NOMO-1 treated with dmso at 0.1 percent for 144 hours (cell line): Measurements from ENCODE around the gene ANXA7.
"Not testable (repeated sequence)": the region's sequence is repeated elsewhere in the genome, so short reads cannot be mapped to it uniquely, and the experiment has no call there.

Experiments used
- DNase-seq: peaks from one replicate; lab custom pipeline; 2025; ENCODE audit not compliant: unreplicated experiment; lab: John Stamatoyannopoulos, UW

Gene ANXA7

GRCh38 chr10:73340121-73340520 lies 73.7 kb downstream of the ANXA7 start:
- DNase-seq = no peak

GRCh38 chr10:73339436-73339835 lies 74.4 kb downstream of the ANXA7 start:
- no peak for DNase-seq

- no peak for DNase-seq
Measured at GRCh38 chr10:73338801-73339368, 75.0 kb downstream of the ANXA7 start.

- no peak for DNase-seq
Measured at GRCh38 chr10:73333202-73333601, 80.7 kb downstream of the ANXA7 start.

- no peak for DNase-seq
Measured at GRCh38 chr10:73332379-73332778, 81.5 kb downstream of the ANXA7 start.

- DNase-seq = not testable (repeated sequence)
Measured at GRCh38 chr10:73328523-73328922, 85.3 kb downstream of the ANXA7 start.

- not testable (repeated sequence) for DNase-seq
Measured at GRCh38 chr10:73325290-73325689, 88.6 kb downstream of the ANXA7 start.
